Activated naive CD4-positive, alpha-beta T cell (primary cell): ENCODE results near the gene APOLD1.
"Not testable (repeated sequence)": the region's sequence is repeated elsewhere in the genome, so short reads cannot be mapped to it uniquely, and the experiment has no call there.

Source experiments
- DNase-seq, 4 experiments: peaks; one replicate each; lab custom pipeline; 2025; lab: John Stamatoyannopoulos, UW

APOLD1 gene

GRCh38 chr12:12784911-12785814 lies at the start of gene APOLD1:
Gene APOLD1, plus strand, starts transcription at chr12:12785659. Its CDS starts 33 bp downstream, at chr12:12785692.
- DNase-seq = no peak

GRCh38 chr12:12736759-12737676 lies 48.4 kb upstream of the APOLD1 start:
- DNase-seq = no peak

- not testable (repeated sequence) for DNase-seq
Measured at GRCh38 chr12:12738152-12738551, 47.3 kb upstream of the APOLD1 start.

- no peak for DNase-seq
Measured at GRCh38 chr12:12741660-12742059, 43.8 kb upstream of the APOLD1 start.

GRCh38 chr12:12744546-12745305 lies 40.7 kb upstream of the APOLD1 start:
- DNase-seq = no peak

GRCh38 chr12:12745576-12746211 lies 39.8 kb upstream of the APOLD1 start:
- DNase-seq = no peak

- no peak for DNase-seq
Measured at GRCh38 chr12:12747278-12747677, 38.2 kb upstream of the APOLD1 start.

GRCh38 chr12:12748044-12748443 lies 37.4 kb upstream of the APOLD1 start:
- no peak for DNase-seq

GRCh38 chr12:12749433-12749832 lies 36.0 kb upstream of the APOLD1 start:
- DNase-seq = no peak

- no peak for DNase-seq
Measured at GRCh38 chr12:12755923-12756322, 29.5 kb upstream of the APOLD1 start.

- no peak for DNase-seq
Measured at GRCh38 chr12:12757121-12757520, 28.3 kb upstream of the APOLD1 start.

GRCh38 chr12:12759234-12759915 lies 26.1 kb upstream of the APOLD1 start:
- DNase-seq = no peak

GRCh38 chr12:12764824-12765223 lies 20.6 kb upstream of the APOLD1 start:
- no peak for DNase-seq

GRCh38 chr12:12770262-12770661 lies 15.2 kb upstream of the APOLD1 start:
- no peak for DNase-seq

- DNase-seq = no peak
Measured at GRCh38 chr12:12774791-12775190, 10.7 kb upstream of the APOLD1 start.

GRCh38 chr12:12776261-12776660 lies 9.2 kb upstream of the APOLD1 start:
- DNase-seq = no peak

GRCh38 chr12:12777092-12777491 lies 8.4 kb upstream of the APOLD1 start:
- no peak for DNase-seq

- no peak for DNase-seq
Measured at GRCh38 chr12:12779007-12779406, 6.5 kb upstream of the APOLD1 start.

GRCh38 chr12:12779529-12779928 lies 5.9 kb upstream of the APOLD1 start:
- DNase-seq = no peak

GRCh38 chr12:12784116-12784515 lies 1.3 kb upstream of the APOLD1 start:
- DNase-seq = no peak

- DNase-seq = no peak
Measured at GRCh38 chr12:12786351-12786705, 869 bp downstream of the APOLD1 start.
